Erythroblast (primary cell): ENCODE data around the gene RREB1.

Source experiments
- DNase-seq, 2 experiments: peaks; one replicate each; lab custom pipeline; 2025; lab: John Stamatoyannopoulos, UW
- GATA1 ChIP-seq: IDR thresholded peaks from 2 replicates; pipeline ENCODE4 v1.6.1; 2011; ENCODE audit warnings: low read depth, mild to moderate bottlenecking, control low read depth, low read length, moderate library complexity
- POLR2A ChIP-seq: IDR thresholded peaks from 2 replicates; pipeline ENCODE4 v1.6.1; 2011; ENCODE audit warnings: mild to moderate bottlenecking, low read length

RREB1 gene

GRCh38 chr6:7276199-7276524 is 168.4 kb downstream of the RREB1 start:
- TF ChIP-seq GATA1, result no peak
- no peak for DNase-seq

DNA sequence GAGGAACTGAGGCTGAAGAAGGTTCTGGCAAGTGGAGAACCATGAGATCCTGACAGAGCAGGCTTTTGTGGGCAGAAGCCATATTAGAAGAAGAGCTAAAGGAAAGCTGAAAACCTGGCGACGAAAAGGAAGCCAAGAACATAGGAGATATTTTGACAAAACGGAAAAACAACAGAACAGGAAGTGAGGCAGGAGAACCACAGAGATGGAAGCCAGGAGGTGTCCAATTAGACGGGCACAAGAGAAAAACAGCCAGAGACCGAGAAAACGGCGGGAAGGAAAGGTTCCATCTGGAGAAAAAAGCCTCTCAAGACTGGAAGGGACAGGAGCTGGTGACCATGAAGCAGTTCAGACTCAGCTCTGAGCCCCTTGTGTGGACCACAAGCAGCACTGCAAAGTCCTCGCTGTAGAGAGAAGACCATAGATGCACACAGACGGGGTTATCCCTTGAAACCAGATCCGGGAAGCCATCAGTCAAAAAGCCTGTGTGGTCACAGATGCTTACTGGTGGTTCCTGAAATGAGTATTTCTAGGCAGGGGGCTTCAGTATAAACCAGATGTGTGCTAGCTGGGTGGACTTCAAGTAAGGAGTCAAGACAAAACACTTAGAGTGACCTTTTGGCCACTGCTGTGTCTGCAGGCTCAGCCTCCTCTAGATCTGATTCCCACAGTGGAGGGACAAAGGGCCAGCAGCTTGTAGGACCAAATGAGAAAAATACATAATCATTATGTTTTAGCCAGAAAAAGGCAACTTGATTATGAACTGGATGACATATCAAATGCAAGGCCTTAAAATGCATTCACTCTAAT is 174.5 kb downstream of the RREB1 start:
- TF ChIP-seq GATA1, result no peak
- TF ChIP-seq POLR2A, result no peak
- DNase-seq, result no peak

DNA sequence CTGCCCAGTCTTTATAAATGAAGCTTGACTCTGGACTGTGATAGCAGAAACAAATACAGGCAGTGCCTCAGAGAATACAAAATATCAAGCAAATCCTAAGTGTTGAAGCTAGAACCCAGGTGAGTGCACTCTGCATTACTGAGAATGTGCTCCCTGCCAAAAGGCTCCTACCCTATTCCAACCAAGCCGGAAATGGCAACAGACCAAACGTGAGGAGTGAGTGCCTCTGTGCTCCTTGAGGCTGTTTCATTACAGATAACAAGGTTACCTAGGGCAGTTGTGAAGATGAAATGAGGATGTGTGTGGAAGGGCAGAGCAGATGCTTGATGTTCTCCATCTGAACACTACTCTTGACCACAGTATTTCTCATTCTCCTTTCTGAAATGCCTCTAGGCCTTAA is 175.9 kb downstream of the RREB1 start:
- TF ChIP-seq GATA1 (no peak), POLR2A (no peak)
- DNase-seq, result no peak

GRCh38 chr6:7285416-7285815 is 177.7 kb downstream of the RREB1 start:
- no peak for DNase-seq
- TF ChIP-seq GATA1, result no peak
- TF ChIP-seq POLR2A, result no peak

DNA sequence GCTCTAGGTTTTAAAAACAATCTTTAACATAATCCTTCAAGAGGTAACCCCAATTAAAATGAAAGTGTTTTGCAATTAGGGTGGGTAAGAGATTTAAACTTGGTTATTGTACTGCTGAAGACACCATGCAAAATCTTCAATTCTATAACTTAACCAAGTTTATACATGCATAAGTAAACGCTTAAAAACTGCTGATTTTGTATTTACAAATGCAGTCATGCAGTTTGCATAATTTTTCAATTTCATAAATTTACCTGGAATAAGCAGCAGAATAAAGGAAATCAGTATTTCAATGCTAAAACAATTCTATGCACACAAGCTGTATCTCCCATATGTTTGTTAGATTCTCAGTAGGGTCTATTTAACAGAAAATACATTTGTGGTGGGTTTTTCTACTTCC is 182.3 kb downstream of the RREB1 start:
- TF ChIP-seq POLR2A (no peak), GATA1 (no peak)
- DNase-seq, result no peak

GRCh38 chr6:7292596-7293255 is 185.0 kb downstream of the RREB1 start:
- DNase-seq, result no peak

GRCh38 chr6:7295916-7296315 is 188.2 kb downstream of the RREB1 start:
- no peak for TF ChIP-seq POLR2A
- no peak for TF ChIP-seq GATA1

More at GRCh38 chr6:7292596-7293255, 185.0 kb downstream of the RREB1 start:
- no peak for TF ChIP-seq GATA1

GRCh38 chr6:7296602-7297001 is 188.8 kb downstream of the RREB1 start:
- DNase-seq, result no peak
- TF ChIP-seq GATA1, result no peak
- no peak for TF ChIP-seq POLR2A

More at GRCh38 chr6:7295916-7296315, 188.2 kb downstream of the RREB1 start:
- no peak for DNase-seq

DNA sequence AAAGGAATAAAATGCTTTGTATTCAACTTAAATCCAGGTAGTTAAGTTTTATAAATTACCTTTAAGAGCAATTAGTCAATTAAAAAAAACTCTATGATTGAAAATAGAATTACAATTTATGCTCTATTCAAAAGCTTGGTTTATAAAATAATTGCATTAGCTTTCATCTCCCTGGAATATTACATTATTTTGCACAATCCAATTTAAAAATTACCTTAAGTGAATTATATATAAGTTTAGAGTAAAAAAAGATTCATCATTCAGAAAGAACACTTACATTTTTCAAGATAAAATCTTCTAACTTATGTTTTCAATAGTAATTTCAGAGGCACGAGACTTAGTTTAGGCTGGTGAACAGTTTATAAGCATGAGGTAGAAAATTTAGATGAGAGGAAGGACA is 190.4 kb downstream of the RREB1 start:
- no peak for TF ChIP-seq POLR2A
- no peak for TF ChIP-seq GATA1
- DNase-seq, result no peak

- DNase-seq, result peak; percentile 7 to 66
- TF ChIP-seq POLR2A (no peak), GATA1 (no peak)
Measured at GRCh38 chr6:7300926-7301325, 193.2 kb downstream of the RREB1 start.
